Lower lobe of right lung (tissue), 2 donors: ENCODE data around the gene PLEKHG3. TPM values are rescaled to one million over a fixed set of nuclear protein-coding genes. Genes with fewer than 3 reads are reported as not detected.
A peak's percentile ranks its signal among the peaks of the same experiment; 100 is the strongest.

Experiments
- ATAC-seq, 2 donors: fragments of 200-7000 bp; cut with Tn5 transposase; one replicate each; pipeline ENCODE4 v1.9.1; 2020 to 2022; ENCODE audit warnings: mild to moderate bottlenecking in 2 of 2, moderate library complexity in 2 of 2
- DNase-seq: peaks from one replicate; pipeline ENCODE4 v3.0.0-alpha.2; 2020
- H3K27ac ChIP-seq: fragments of 200-600 bp; one replicate; pipeline ENCODE4 v1.8.0; 2022
- H3K27me3 ChIP-seq: fragments of 200-600 bp; one replicate; pipeline ENCODE4 v1.8.0; 2022; ENCODE audit warnings: low read depth
- H3K36me3 ChIP-seq: fragments of 200-600 bp; one replicate; pipeline ENCODE4 v1.8.0; 2022; ENCODE audit warnings: mild to moderate bottlenecking
- H3K4me1 ChIP-seq: fragments of 200-600 bp; one replicate; pipeline ENCODE4 v1.8.0; 2022
- H3K4me3 ChIP-seq: fragments of 200-600 bp; one replicate; pipeline ENCODE4 v1.8.0; 2022; ENCODE audit warnings: mild to moderate bottlenecking
- H3K9me3 ChIP-seq: fragments of 200-600 bp; one replicate; pipeline ENCODE4 v1.8.0; 2022
- intact Hi-C: fragments of 100-400 bp; cut with DNase I; formaldehyde crosslinking; loops from one replicate; pipeline ENCODE4 v1.11.0; 2022
- total RNA-seq: library from RNA; stranded (reverse); fragmentation: NEBNext Ultra II Directional; extraction: Animal tissue kit (Norgen Biotek cat#: 25700); gene quantifications from one replicate; pipeline ENCODE4 v1.2.1, GENCODE V29; 2021
- TF ChIP-seq, protein P1 (sequence below): fragments of 200-600 bp; IDR thresholded peaks from one replicate; pipeline ENCODE4 v1.8.0; 2022; ENCODE audit warnings: antibody characterized with exemption, mild to moderate bottlenecking
- donor health status: DM: no; HTN: yes; CAD: no; lungs with severe emphysema.

Gene PLEKHG3
- total RNA-seq, 1 donor from 2014 or later = 33.1 TPM

DNA sequence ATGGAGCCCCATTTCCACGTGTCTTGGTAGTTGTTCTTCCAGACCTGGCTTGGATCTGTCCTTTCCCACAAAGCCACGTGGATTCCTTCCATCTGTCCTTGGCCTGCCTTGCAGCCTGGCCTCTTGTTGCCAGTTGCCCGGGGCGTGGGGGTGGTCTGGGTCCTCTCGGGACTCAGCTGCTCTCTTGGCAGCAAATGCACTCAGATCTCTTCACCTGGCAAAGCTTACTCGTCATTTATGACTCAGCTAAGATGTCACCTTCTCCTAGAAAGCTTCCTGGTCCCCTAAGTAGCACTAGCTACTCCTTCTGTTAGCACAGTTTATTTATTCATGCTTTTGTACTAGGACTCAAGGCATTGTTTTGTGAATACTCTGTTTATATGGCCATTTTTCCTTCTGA, 13.6 kb downstream of the PLEKHG3 start:
- peak overlapping the region; percentile 21 for H3K27ac ChIP-seq
- no peaks in the 10 kb centered on the region for H3K36me3 ChIP-seq
- DNase-seq (no peak), ATAC-seq (peak in 1 of 2 donors; percentile 14)
- H3K27me3 ChIP-seq = no peaks in the 10 kb centered on the region
- intact Hi-C loops = no loop called here
- peaks cover 72% of the 10 kb centered on the region for H3K4me1 ChIP-seq
- TF ChIP-seq, protein P1, sequence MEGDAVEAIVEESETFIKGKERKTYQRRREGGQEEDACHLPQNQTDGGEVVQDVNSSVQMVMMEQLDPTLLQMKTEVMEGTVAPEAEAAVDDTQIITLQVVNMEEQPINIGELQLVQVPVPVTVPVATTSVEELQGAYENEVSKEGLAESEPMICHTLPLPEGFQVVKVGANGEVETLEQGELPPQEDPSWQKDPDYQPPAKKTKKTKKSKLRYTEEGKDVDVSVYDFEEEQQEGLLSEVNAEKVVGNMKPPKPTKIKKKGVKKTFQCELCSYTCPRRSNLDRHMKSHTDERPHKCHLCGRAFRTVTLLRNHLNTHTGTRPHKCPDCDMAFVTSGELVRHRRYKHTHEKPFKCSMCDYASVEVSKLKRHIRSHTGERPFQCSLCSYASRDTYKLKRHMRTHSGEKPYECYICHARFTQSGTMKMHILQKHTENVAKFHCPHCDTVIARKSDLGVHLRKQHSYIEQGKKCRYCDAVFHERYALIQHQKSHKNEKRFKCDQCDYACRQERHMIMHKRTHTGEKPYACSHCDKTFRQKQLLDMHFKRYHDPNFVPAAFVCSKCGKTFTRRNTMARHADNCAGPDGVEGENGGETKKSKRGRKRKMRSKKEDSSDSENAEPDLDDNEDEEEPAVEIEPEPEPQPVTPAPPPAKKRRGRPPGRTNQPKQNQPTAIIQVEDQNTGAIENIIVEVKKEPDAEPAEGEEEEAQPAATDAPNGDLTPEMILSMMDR = no peak
- no peaks in the 10 kb centered on the region for H3K9me3 ChIP-seq
- H3K4me3 ChIP-seq = no peak overlapping the region

DNA sequence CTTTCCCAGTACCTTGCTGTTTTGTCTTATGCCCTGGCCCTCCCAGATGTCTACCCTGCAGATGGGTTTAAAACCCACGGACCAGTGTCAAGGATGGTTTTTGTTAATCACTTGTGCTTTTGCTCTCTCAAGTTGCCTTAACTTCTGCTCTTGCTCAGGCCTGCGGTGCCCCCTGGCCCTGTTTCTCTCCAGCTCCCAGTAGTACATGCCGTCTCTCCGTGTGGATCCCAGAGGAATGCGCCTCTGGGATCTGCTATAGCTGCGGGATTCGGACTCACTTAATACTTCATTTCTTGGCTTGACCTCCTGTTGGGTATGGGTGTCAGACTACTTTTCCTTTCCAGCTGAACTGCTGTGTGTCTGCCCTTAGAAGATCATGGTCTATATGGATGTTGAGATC, 14.5 kb downstream of the PLEKHG3 start:
- Histone ChIP-seq H3K4me1 (peaks cover 74% of the 10 kb centered on the region), H3K9me3 (no peaks in the 10 kb centered on the region), H3K27ac (peak overlapping the region; percentile 21), H3K36me3 (no peaks in the 10 kb centered on the region), H3K4me3 (no peak overlapping the region), H3K27me3 (no peaks in the 10 kb centered on the region)
- DNase-seq (no peak), ATAC-seq (no peak)
- intact Hi-C loops = no loop called here
- TF ChIP-seq, protein P1 = no peak

DNA sequence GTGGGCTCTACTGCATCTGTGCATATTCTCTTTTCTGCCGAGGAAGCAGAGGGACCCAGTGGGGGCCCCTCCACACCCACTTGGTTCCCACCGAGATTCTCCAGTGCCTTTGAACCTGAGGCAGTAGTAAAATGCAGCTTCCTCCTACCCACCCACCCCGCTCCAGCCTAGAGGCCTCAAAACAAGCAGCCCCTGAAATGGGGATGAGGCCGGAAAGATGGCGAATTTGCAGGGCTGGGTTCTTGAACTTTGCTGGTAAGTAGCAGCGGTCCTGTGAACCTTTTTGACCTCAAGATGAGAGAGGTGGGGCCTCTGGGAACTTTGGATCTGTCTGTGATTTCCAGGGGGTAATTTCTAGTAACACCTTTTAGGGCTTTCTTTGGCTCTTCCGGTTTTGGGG, 15.4 kb downstream of the PLEKHG3 start:
- intact Hi-C loops = no loop called here
- DNase-seq = no peak
- no peak overlapping the region for H3K4me3 ChIP-seq
- peak overlapping the region; percentile 24 for H3K27ac ChIP-seq
- H3K27me3 ChIP-seq = no peaks in the 10 kb centered on the region
- no peak for ATAC-seq
- TF ChIP-seq, protein P1 = no peak
- H3K9me3 ChIP-seq = no peaks in the 10 kb centered on the region
- H3K4me1 ChIP-seq = peaks cover 83% of the 10 kb centered on the region
- H3K36me3 ChIP-seq = no peaks in the 10 kb centered on the region

DNA sequence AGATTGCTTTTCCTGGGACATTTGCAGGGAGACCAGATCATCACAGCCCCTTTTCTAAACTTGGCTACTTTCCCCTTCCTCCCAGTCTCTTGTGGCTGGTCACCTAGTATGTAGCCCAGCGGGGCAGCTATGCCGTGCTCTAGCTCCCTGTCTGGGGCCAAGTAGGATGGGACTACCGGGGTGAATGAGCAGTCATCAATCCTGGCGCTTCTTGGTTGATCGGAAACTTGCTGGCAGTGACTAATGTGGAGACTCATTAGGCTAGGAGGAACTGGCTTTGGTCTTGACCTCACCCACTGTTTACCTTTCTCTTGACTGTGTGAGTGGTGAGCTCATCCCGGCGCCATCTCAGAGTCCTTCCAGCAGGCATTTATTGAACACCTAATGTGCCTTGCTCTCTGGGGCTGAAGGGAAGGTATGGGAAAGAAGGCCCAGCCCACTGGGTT, 15.9 kb downstream of the PLEKHG3 start:
- H3K36me3 ChIP-seq = no peaks in the 10 kb centered on the region
- H3K9me3 ChIP-seq = no peaks in the 10 kb centered on the region
- H3K4me1 ChIP-seq = peaks cover 83% of the 10 kb centered on the region
- DNase-seq = no peak
- no peak overlapping the region for H3K27ac ChIP-seq
- ATAC-seq = peak; percentile 33 to 55
- no peak overlapping the region for H3K4me3 ChIP-seq
- intact Hi-C loops = no loop called here
- TF ChIP-seq, protein P1 = no peak
- H3K27me3 ChIP-seq = no peaks in the 10 kb centered on the region

DNA sequence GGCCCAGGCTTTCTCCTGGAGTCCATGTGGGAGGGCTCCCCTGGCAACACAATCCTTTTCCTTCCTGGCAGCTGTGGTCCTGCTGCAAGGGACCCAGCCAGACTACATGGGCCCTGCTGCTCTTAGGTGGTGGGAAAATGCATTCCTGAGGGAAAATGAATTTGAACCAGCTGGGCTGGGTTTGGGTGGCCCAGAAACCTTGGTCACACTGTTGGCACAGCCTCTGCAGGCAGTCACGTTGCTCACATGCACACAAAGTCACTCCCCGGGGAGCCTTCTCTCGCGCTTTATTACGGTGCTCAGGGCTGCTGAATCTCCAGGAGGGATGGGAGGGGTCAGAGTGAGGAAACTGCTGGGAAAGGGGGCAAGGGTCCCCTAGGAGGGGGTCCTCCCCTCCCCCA, 17.2 kb downstream of the PLEKHG3 start:
- Histone ChIP-seq H3K36me3 (no peaks in the 10 kb centered on the region), H3K27ac (peak overlapping the region; percentile 56), H3K4me1 (peaks cover 78% of the 10 kb centered on the region), H3K4me3 (no peak overlapping the region), H3K27me3 (no peaks in the 10 kb centered on the region), H3K9me3 (no peaks in the 10 kb centered on the region)
- intact Hi-C loops = no loop called here
- TF ChIP-seq, protein P1 = no peak
- ATAC-seq = peak; percentile 2 to 10
- no peak for DNase-seq

DNA sequence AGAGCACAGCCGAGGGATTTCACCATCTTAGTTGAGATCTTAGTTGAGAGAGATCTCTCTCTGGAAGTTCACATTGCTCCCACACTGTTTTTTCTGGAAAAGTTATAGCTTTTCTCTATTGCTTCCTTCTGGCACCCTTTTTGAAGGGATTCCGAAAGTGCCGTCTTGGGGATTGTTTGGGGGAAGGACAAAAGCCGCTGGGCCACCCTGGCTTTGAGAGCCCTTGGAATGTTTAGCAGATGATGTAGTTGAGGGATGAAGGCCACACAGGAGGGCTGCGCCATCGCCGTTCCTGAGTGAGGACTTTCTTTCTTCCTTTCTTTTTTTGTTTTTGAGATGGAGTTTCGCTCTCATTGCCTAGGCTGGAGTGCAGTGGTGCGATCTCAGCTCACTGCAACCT, 17.7 kb downstream of the PLEKHG3 start:
- DNase-seq (no peak), ATAC-seq (no peak)
- no peaks in the 10 kb centered on the region for H3K36me3 ChIP-seq
- peak overlapping the region; percentile 56 for H3K27ac ChIP-seq
- H3K4me1 ChIP-seq = peaks cover 74% of the 10 kb centered on the region
- H3K9me3 ChIP-seq = no peaks in the 10 kb centered on the region
- intact Hi-C loops = no loop called here
- H3K27me3 ChIP-seq = no peaks in the 10 kb centered on the region
- TF ChIP-seq, protein P1 = no peak
- H3K4me3 ChIP-seq = no peak overlapping the region
